ENCODE data around the gene ABCF2. TPM values are rescaled to one million over a fixed set of nuclear protein-coding genes. Genes with fewer than 3 reads are reported as not detected.

The ABCF2 gene
- total and polyA plus RNA-seq, 8 donors, result 7.1 to 13.6 (median 11.0) TPM

GRCh38 chr7:151210087-151210854, 16.7 kb downstream of the ABCF2 start, which contains the start of gene H2BK1:
TSS of gene H2BK1 (minus strand) at chr7:151210488. CDS start at chr7:151210318, 170 bp downstream.
- ATAC-seq, result no peak
- no peak for DNase-seq
- 56 to 61% methylated on average over 17 of the region's 17 CpGs for WGBS, 2 donors
- no peak within 1 kb of the TSS for H3K27ac ChIP-seq
- no peak within 1 kb of the TSS for H3K4me3 ChIP-seq
- TF ChIP-seq CTCF (IDR thresholded peaks at IDR 0.05), result no peak
- no peaks in the 10 kb centered on the region for H3K27me3 ChIP-seq
- H3K4me1 ChIP-seq, result no peaks in the 10 kb centered on the region
- intact Hi-C loops (cut with DNase I), result no loop called here
- no peak for FAIRE-seq
- H3K9me3 ChIP-seq, result no peaks in the 10 kb centered on the region
- H3K36me3 ChIP-seq, result peaks cover 0 to 20% (median 6%) of the 10 kb centered on the region in 3 donors

DNA sequence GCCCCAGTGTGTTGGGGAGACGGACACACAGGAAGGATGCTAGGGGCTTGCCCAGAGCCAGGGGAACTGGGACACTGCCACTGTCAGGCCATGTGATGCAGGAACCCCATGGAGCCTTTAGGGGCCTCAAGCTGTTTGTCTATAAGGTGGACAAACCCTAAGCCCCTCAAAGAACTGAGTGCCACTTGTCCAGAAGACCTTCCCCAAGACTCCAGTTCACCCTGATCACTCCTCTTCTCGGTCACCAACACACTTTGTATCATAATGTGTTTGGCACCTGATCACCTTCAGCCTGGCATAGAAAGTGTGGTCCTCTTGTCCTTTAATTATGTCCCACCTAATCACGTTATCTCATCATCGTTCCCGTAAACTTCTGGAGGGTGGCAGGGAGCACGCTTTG, 17.4 kb downstream of the ABCF2 start:
- DNase-seq, result no peak
- Histone ChIP-seq H3K9me3 (no peaks in the 10 kb centered on the region), H3K36me3 (peaks cover 0 to 13% (median 6%) of the 10 kb centered on the region in 3 donors), H3K4me1 (no peaks in the 10 kb centered on the region), H3K27ac (no peak overlapping the region), H3K27me3 (no peaks in the 10 kb centered on the region), H3K4me3 (no peak overlapping the region)
- WGBS, 2 donors, result 59 to 70% methylated on average over 6 of the region's 6 CpGs
- intact Hi-C loops (cut with DNase I), result no loop called here
- ATAC-seq, result no peak
- TF ChIP-seq CTCF (IDR thresholded peaks at IDR 0.05), result no peak
- no peak for FAIRE-seq

DNA sequence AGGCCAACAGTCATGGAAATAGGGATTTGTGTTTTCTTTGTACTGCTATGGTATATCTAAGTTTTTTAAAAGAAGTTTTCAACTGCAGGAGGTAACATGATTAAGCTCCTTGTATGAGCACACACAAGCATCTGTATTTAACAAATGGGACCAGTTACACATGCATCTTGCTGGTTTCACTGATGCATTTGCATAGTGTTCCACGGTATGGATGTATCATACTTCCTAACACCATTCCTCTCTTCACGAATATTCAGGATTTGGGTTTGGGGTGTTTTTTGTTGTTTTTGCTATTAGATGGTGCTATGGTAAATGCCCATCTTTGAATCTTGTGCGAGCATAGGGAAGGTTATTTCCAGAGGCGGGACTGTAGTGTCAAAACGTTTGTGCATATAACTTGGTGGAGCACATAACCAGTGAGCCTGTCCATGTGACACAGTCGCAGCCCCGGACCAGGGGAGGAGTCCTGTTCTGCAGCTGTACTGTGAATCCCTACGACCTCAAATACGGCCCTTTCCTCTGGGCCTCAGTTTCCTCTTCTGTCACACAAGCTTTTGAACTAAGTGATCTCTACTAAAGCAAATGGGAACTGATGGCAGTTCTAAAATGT, 18.6 kb downstream of the ABCF2 start:
- no peak for TF ChIP-seq CTCF (IDR thresholded peaks at IDR 0.05)
- ATAC-seq, result no peak
- intact Hi-C loops (cut with DNase I), result no loop called here
- FAIRE-seq, result no peak
- 47 to 54% methylated on average over 9 of the region's 9 CpGs for WGBS, 2 donors
- Histone ChIP-seq H3K4me3 (no peak overlapping the region), H3K4me1 (no peaks in the 10 kb centered on the region), H3K9me3 (no peaks in the 10 kb centered on the region), H3K36me3 (peaks cover 0 to under 1% (median 0%) of the 10 kb centered on the region in 3 donors), H3K27me3 (no peaks in the 10 kb centered on the region), H3K27ac (no peak overlapping the region)
- DNase-seq, result no peak

- Histone ChIP-seq H3K36me3 (no peaks in the 10 kb centered on the region), H3K4me3 (no peak overlapping the region), H3K27me3 (no peaks in the 10 kb centered on the region), H3K9me3 (no peaks in the 10 kb centered on the region), H3K4me1 (no peaks in the 10 kb centered on the region), H3K27ac (no peak overlapping the region)
- 23 to 24% methylated on average over 12 of the region's 12 CpGs for WGBS, 2 donors
- no peak for TF ChIP-seq CTCF (IDR thresholded peaks at IDR 0.05)
- ATAC-seq (no peak), DNase-seq (no peak), FAIRE-seq (no peak)
- intact Hi-C loops (cut with DNase I), result no loop called here
These were observed 19.2 kb downstream of the ABCF2 start for GRCh38 chr7:151207804-151208203.

GRCh38 chr7:151207315-151207714, 19.7 kb downstream of the ABCF2 start:
- Histone ChIP-seq H3K4me3 (no peak overlapping the region), H3K4me1 (no peaks in the 10 kb centered on the region), H3K36me3 (no peaks in the 10 kb centered on the region), H3K27me3 (no peaks in the 10 kb centered on the region), H3K27ac (no peak overlapping the region), H3K9me3 (no peaks in the 10 kb centered on the region)
- FAIRE-seq (no peak), ATAC-seq (no peak), DNase-seq (no peak)
- no peak for TF ChIP-seq CTCF (IDR thresholded peaks at IDR 0.05)
- 60 to 69% methylated on average over 9 of the region's 9 CpGs for WGBS, 2 donors
- intact Hi-C loops (cut with DNase I), result no loop called here
